ENCODE measurements around the gene NBPF8.
"Not testable (repeated sequence)": the region's sequence is repeated elsewhere in the genome, so short reads cannot be mapped to it uniquely, and the experiment has no call there.

DNA sequence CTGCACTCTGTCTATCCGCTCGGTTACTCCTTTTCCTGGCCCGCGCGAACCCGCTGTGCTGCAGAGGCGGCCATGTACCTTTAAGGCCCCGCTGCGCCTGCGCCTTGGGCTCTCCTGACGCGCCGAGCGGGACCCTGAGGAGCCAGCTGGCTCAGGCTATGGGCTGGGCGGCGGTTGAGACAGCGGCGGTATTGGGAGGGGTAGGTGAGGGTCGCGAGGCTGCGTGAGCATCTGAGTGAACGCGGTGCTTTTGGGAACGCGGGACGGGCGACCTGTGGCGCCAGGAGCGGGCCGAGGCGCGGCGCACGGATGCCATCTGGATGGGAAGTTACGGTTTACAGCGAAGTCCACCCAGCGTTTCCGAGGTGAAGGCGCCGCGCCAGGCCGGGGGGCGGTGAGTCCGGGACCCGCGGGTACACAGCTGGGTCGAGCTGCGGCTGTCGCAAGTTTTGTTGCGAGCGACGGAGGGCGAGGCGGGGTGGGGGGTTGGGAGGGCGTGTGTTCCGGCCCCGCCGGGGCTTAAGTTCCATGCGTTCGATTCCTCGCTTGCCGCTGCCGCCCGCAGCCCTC, at the start of gene NBPF8:
- TF ChIP-seq, protein P1, sequence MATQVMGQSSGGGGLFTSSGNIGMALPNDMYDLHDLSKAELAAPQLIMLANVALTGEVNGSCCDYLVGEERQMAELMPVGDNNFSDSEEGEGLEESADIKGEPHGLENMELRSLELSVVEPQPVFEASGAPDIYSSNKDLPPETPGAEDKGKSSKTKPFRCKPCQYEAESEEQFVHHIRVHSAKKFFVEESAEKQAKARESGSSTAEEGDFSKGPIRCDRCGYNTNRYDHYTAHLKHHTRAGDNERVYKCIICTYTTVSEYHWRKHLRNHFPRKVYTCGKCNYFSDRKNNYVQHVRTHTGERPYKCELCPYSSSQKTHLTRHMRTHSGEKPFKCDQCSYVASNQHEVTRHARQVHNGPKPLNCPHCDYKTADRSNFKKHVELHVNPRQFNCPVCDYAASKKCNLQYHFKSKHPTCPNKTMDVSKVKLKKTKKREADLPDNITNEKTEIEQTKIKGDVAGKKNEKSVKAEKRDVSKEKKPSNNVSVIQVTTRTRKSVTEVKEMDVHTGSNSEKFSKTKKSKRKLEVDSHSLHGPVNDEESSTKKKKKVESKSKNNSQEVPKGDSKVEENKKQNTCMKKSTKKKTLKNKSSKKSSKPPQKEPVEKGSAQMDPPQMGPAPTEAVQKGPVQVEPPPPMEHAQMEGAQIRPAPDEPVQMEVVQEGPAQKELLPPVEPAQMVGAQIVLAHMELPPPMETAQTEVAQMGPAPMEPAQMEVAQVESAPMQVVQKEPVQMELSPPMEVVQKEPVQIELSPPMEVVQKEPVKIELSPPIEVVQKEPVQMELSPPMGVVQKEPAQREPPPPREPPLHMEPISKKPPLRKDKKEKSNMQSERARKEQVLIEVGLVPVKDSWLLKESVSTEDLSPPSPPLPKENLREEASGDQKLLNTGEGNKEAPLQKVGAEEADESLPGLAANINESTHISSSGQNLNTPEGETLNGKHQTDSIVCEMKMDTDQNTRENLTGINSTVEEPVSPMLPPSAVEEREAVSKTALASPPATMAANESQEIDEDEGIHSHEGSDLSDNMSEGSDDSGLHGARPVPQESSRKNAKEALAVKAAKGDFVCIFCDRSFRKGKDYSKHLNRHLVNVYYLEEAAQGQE (IDR thresholded peaks at IDR 0.05; ENCODE audit: insufficient read depth in 1 of 2, low read depth in 2 of 2, low read length in 2 of 2), result not testable (repeated sequence)
- not testable (repeated sequence) for TF ChIP-seq TAF1 (IDR thresholded peaks at IDR 0.05; ENCODE audit: borderline replicate concordance, insufficient read depth, low read length); SIN3A (IDR thresholded peaks at IDR 0.05; ENCODE audit: borderline replicate concordance, insufficient read depth, low read length); POLR2AphosphoS5 (IDR thresholded peaks at IDR 0.05; ENCODE audit: low read depth, low read length); FOXP2 (optimal IDR thresholded peaks at IDR 0.05; ENCODE audit: borderline replicate concordance, extremely low read depth, extremely low read length, insufficient read depth)

All from PFSK-1 (cell line).